ENCODE results near the gene KATNAL2.

- TF ChIP-seq USF2 (IDR thresholded peaks at IDR 0.05; ENCODE audit: borderline replicate concordance, low read depth, low read length) (no peak), CTCF (IDR thresholded peaks at IDR 0.05) (no peak), RXRA (IDR thresholded peaks at IDR 0.05; ENCODE audit: borderline replicate concordance, low read depth) (no peak), TAF1 (IDR thresholded peaks at IDR 0.05; ENCODE audit: borderline replicate concordance, low read depth, low read length) (no peak), MXI1 (IDR thresholded peaks at IDR 0.05; ENCODE audit: low read depth, low read length) (no peak), MAX (IDR thresholded peaks at IDR 0.05; ENCODE audit: low read depth) (no peak), GABPA (IDR thresholded peaks at IDR 0.05; ENCODE audit: low read depth) (no peak), JUND (IDR thresholded peaks at IDR 0.05) (no peak), EZH2phosphoT487 (IDR thresholded peaks at IDR 0.05; ENCODE audit: borderline replicate concordance, low read depth) (no peak)
Observed at GRCh38 chr18:46910856-46911255, 6.5 kb upstream of the KATNAL2 start.
